ENCODE measurements around the gene ZDHHC11.
"Not testable (repeated sequence)": the region's sequence is repeated elsewhere in the genome, so short reads cannot be mapped to it uniquely, and the experiment has no call there.

Gene ZDHHC11

DNA sequence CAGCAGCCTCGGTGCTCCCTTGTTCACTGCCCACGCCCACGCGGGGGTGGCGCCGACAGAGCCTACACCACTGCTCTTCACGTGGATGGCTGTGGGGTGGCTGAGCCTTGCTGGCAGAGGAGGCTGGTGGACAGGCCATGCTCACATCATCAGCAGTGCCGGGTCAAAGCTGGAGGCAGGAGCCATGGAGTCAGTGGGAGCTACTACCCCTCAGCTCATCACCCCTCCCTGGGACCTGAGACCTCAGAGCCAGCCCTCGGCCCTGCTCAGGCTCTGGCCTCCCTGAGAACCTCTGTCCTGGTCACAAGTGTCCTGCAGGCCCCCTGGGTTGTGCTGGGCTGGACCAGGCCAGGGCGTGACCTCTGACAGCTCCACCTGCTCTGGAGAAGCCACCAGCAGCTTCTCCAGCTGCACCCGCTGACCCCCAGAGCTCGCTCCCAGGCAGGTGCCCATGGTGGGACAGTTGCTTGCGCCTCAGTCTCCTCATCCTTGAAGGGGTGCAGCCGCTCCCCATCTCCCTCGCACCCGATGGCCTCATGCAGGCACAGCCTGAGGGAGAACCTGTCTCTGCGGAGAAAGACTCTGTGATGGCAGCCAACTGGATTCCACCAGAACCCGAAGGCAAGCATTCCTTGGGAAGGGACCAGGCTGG is 75.8 kb downstream of the ZDHHC11 start:
- not testable (repeated sequence) for H3K27me3 ChIP-seq (ENCODE audit: insufficient read depth, poor library complexity, severe bottlenecking); DNase-seq (ENCODE audit: low read depth in 1 of 2, low spot score in 1 of 2); H3K27ac ChIP-seq (replicated peaks); H3K4me3 ChIP-seq (replicated peaks; ENCODE audit: insufficient read depth, low read length)

DNA sequence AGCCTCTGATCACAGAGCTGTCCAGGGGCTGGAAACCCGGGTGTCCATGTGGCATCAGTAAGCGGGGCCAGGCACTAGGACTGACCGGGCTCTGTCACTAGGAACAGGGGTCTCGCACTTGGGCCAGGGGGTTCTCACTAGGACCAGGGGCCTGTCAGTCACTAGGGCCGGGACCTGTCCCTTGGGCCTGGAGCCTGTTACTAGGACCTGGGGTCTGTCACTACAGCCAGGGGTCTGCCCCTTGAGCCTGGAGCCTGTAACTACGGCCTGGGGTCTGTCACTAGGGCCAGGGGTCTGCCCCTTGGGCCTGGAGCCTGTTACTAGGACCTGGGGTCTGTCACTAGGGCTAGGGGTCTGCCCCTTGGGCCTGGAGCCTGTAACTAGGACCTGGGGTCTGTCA is 76.5 kb downstream of the ZDHHC11 start:
- not testable (repeated sequence) for DNase-seq (ENCODE audit: low read depth in 1 of 2, low spot score in 1 of 2); H3K4me3 ChIP-seq (replicated peaks; ENCODE audit: insufficient read depth, low read length); H3K27me3 ChIP-seq (ENCODE audit: insufficient read depth, poor library complexity, severe bottlenecking); H3K27ac ChIP-seq (replicated peaks)

DNA sequence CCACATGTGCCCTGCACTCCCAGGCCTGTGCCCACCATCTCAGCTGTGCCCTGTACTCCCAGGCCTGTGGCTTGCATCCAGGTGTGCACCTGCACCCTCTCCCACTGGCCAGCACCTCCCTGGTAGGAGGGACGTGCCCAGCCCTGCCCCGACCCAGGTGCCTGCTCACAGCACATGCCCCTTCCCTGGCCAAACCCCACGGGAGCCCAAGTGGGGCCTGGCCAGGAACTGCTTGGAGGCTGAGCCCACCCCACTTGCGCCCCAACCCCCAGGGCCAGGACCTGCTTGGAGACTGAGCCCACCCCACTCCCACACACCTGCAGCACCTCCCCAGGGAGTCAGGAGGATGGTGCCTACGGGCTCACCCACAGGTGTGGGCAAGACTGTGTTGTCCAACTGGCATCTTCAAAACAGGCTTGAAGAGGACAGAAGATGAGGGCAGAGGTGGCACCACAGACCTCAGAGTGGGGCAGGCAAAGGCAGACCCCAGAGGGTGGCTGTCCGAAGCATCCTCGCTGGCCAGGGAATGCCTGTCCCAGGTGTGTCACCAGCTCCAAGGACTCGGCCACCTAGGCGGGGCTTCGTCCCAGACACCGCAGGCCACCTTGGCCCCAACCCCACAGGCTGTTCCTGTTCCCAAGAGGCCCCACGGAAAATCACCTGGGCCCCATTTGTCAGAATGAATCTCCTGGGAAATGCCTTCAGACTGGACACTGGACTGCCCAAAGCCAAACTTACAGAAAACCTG is 77.1 kb downstream of the ZDHHC11 start:
- DNase-seq (ENCODE audit: low read depth in 1 of 2, low spot score in 1 of 2) = no peak
- TF ChIP-seq SPI1 (IDR thresholded peaks at IDR 0.05; ENCODE audit: borderline replicate concordance, low read depth) (no peak), POLR2AphosphoS5 (IDR thresholded peaks at IDR 0.05; ENCODE audit: low read depth) (no peak), GABPA (IDR thresholded peaks at IDR 0.05; ENCODE audit: low read depth) (no peak)
- TF ChIP-seq, protein P1, sequence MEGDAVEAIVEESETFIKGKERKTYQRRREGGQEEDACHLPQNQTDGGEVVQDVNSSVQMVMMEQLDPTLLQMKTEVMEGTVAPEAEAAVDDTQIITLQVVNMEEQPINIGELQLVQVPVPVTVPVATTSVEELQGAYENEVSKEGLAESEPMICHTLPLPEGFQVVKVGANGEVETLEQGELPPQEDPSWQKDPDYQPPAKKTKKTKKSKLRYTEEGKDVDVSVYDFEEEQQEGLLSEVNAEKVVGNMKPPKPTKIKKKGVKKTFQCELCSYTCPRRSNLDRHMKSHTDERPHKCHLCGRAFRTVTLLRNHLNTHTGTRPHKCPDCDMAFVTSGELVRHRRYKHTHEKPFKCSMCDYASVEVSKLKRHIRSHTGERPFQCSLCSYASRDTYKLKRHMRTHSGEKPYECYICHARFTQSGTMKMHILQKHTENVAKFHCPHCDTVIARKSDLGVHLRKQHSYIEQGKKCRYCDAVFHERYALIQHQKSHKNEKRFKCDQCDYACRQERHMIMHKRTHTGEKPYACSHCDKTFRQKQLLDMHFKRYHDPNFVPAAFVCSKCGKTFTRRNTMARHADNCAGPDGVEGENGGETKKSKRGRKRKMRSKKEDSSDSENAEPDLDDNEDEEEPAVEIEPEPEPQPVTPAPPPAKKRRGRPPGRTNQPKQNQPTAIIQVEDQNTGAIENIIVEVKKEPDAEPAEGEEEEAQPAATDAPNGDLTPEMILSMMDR (IDR thresholded peaks at IDR 0.05; ENCODE audit: insufficient read depth, low read length) = no peak
- TF ChIP-seq, protein P2, sequence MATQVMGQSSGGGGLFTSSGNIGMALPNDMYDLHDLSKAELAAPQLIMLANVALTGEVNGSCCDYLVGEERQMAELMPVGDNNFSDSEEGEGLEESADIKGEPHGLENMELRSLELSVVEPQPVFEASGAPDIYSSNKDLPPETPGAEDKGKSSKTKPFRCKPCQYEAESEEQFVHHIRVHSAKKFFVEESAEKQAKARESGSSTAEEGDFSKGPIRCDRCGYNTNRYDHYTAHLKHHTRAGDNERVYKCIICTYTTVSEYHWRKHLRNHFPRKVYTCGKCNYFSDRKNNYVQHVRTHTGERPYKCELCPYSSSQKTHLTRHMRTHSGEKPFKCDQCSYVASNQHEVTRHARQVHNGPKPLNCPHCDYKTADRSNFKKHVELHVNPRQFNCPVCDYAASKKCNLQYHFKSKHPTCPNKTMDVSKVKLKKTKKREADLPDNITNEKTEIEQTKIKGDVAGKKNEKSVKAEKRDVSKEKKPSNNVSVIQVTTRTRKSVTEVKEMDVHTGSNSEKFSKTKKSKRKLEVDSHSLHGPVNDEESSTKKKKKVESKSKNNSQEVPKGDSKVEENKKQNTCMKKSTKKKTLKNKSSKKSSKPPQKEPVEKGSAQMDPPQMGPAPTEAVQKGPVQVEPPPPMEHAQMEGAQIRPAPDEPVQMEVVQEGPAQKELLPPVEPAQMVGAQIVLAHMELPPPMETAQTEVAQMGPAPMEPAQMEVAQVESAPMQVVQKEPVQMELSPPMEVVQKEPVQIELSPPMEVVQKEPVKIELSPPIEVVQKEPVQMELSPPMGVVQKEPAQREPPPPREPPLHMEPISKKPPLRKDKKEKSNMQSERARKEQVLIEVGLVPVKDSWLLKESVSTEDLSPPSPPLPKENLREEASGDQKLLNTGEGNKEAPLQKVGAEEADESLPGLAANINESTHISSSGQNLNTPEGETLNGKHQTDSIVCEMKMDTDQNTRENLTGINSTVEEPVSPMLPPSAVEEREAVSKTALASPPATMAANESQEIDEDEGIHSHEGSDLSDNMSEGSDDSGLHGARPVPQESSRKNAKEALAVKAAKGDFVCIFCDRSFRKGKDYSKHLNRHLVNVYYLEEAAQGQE (IDR thresholded peaks at IDR 0.05; ENCODE audit: insufficient replicate concordance, low read depth) = no peak
- Histone ChIP-seq H3K27me3 (ENCODE audit: insufficient read depth, poor library complexity, severe bottlenecking) (no peaks in the 10 kb centered on the region), H3K4me3 (replicated peaks; ENCODE audit: insufficient read depth, low read length) (no peak overlapping the region), H3K27ac (replicated peaks) (no peak overlapping the region)

DNA sequence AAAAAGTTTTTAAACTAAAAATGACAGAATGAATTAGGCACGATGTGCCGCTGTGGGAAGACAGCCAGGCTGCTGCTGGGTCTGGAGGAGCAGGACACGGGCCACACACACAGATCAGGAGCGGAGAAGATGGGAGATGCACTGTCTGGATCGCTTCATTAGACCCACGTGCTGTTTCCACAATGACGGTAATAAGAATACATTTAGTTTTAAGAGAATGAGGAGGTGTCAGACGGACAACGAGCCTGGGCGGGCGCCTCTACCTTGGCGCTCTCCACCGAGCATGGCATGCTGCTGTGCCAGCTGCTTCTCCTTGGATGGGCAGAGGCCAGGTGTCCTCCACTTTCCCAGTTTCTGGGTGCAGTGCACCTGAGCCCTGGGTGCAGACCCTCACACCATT is 77.9 kb downstream of the ZDHHC11 start:
- not testable (repeated sequence) for H3K27me3 ChIP-seq (ENCODE audit: insufficient read depth, poor library complexity, severe bottlenecking); H3K4me3 ChIP-seq (replicated peaks; ENCODE audit: insufficient read depth, low read length); H3K27ac ChIP-seq (replicated peaks); DNase-seq (ENCODE audit: low read depth in 1 of 2, low spot score in 1 of 2)

DNA sequence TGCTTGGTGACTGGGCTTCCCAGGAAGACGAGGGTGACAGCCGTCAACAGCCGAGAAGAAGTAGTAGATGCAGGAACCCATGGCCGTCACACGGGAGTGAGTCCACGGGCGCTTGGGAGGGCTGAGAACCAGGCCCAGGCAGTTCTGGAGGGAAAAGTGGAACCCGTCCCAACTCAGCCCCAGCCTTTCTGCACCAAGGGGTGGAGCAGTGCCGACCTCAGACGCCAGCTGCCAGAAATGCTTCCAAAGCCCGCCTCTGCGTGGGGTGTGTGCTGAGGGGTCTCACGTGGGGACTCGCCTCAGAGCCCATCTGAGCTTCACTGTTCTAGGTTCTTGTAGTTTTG is 78.3 kb downstream of the ZDHHC11 start:
- H3K27me3 ChIP-seq (ENCODE audit: insufficient read depth, poor library complexity, severe bottlenecking); H3K27ac ChIP-seq (replicated peaks); DNase-seq (ENCODE audit: low read depth in 1 of 2, low spot score in 1 of 2); H3K4me3 ChIP-seq (replicated peaks; ENCODE audit: insufficient read depth, low read length): not testable (repeated sequence)

DNA sequence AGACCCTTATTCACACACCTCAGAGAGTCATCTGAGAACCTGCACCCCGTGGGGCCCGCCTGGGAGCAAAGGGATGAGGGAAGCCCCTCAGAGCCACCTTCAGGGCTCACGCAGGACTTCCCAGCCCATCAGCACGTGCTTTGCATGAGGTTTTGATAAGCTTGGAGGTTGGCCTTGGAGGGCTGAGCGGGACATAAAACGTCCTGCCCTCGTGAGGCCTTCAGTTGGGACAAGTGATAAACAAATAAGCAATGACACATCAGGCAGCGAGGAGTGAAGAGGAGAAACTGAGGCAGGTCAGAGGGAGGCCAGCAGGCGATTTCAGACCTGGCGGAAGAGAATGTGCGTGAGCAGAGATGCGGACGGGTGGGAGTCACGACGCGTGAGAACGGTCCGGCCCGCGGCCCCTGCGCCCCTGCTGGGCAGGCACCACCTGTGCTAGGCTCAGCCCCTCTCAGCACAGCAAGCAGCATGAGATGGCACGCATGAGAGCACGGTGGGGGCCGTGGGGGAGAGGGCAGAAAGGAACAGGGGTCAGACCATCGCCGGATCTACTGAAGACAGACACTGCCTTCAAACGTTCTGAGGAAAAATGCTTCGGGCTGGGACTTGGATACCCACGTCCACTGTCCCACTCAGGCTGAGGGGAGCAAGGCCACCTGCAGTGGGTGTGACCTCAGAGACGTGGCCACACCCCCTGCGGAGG is 78.8 kb downstream of the ZDHHC11 start:
- not testable (repeated sequence) for H3K27me3 ChIP-seq (ENCODE audit: insufficient read depth, poor library complexity, severe bottlenecking); H3K27ac ChIP-seq (replicated peaks); DNase-seq (ENCODE audit: low read depth in 1 of 2, low spot score in 1 of 2); H3K4me3 ChIP-seq (replicated peaks; ENCODE audit: insufficient read depth, low read length)

DNA sequence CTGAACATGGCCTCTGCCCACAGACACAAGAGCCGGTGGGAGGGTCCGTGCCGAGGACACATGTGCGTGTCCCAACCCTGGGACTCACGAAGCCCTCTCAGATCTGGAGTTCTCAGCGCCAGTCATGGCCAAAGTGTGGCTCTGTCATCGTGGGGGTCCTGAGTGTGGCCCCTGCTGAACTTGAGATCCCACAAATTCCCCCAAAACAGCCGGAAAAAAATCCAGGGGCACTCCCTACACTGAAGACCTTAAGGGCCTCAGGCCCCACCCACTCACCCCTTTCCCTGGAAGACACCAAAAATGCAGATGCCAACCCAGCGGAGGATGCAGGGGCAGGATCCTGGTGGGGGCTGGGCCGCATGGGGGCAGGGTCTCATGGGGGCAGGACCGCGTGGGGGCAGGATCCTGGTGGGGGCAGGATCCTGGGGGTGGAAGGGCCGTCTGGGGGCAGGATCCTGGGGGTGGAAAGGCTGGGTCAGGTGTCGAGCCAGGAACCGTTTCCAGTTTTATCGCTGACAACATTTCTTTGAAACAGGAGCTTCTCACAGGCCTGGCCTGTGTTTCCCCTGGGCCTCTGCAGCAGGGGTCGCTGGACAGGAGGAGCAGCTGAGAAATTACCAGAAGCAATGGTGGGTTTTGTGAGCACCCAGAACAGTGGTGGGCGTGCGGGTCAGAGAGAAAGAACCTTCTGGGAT is 79.6 kb downstream of the ZDHHC11 start:
- not testable (repeated sequence) for H3K27ac ChIP-seq (replicated peaks); H3K4me3 ChIP-seq (replicated peaks; ENCODE audit: insufficient read depth, low read length); H3K27me3 ChIP-seq (ENCODE audit: insufficient read depth, poor library complexity, severe bottlenecking); DNase-seq (ENCODE audit: low read depth in 1 of 2, low spot score in 1 of 2)

DNA sequence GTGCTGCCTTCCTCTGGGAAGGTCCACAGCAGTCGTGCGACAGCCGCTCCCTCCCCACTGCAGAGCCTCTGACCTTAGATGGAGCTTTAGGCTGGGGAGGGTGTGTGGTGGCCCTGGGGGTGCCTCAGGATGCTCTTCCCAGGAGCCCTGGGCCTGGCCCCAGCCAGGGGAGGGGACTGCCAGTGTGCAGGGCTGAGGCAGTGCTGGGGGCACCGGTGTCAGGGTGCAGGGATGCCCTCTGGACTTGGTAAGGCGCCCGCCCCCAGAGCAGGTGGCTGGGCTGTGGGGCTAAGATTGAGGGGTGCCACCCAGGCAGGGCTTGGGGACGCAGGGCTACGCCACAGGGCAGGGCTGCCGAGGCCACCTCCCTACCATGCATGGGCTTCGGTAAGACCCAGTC is 80.2 kb downstream of the ZDHHC11 start:
- H3K27me3 ChIP-seq (ENCODE audit: insufficient read depth, poor library complexity, severe bottlenecking); H3K4me3 ChIP-seq (replicated peaks; ENCODE audit: insufficient read depth, low read length); DNase-seq (ENCODE audit: low read depth in 1 of 2, low spot score in 1 of 2); H3K27ac ChIP-seq (replicated peaks): not testable (repeated sequence)

DNA sequence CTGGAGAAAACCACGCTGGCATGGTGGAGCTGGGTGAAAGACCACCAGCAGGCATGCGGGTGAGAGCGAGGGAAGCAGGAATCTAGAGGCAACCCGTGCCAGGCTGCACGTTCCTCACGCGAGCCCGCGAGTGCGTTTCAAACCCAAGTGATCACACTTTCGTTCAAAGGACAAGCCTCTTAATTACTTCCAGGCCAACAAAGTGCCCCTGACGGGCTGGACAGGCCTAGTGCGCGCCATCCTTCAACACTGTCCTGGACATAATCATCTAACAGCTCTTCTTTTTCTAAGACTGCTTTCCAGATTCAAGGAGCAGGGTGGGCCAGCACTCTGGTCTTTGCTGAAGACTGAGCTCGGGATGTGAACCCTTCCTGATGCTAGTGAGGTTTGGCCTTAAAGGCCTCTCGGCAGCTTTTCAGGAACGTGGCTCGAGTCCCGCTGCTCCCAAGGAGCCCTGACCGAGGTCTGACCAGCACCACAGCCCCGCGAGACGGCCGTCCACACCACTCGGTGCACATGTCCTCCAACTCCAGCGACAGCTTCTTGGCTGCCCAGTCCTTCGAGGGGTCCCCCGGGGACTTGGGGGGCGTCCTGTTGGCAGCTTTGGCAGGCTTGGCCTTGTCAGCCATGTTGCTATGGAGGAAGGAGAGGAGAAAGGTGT is 81.2 kb downstream of the ZDHHC11 start:
- H3K27ac ChIP-seq (replicated peaks); H3K27me3 ChIP-seq (ENCODE audit: insufficient read depth, poor library complexity, severe bottlenecking); H3K4me3 ChIP-seq (replicated peaks; ENCODE audit: insufficient read depth, low read length); DNase-seq (ENCODE audit: low read depth in 1 of 2, low spot score in 1 of 2): not testable (repeated sequence)
